Measurements from ENCODE around the gene IL23A.

The IL23A gene

GRCh38 chr12:56351325-56351724 is 12.6 kb downstream of the IL23A start:
- no peak for TF ChIP-seq CTCF (conservative IDR thresholded peaks at IDR 0.05)
- no peak overlapping the region for H3K27ac ChIP-seq

DNA sequence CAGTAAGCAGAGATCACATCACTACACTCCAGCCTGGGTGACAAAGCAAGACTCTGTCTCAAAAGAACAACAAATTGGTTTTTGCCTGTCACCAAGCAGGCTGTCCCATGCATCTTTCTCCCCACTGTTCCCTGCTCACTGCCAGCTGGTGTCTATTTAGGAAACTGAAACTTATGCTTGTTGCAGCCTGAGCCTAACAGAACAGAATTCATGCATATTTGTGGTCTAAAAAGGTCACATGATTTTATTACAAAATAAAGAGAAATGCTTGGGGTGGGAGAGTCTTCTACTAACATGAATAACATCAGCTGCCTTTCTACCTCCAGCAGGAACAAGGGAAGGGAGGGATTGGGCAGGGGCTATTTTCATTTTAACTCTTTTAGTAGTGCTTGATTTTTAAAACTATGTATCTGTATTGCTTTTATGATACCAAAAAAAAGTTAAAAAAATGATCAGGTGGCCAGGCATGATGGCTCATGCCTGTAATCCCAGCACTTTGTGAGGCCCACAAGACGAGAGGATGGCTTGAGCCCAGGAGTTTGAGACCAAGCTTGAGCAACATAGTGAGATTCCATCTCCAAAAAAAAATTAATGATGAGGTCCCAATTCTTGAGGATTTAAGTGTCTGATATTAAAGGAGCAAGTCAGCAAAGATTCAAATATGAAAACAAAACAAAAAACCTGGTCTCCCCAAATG is 20.3 kb downstream of the IL23A start:
- H3K27ac ChIP-seq, result peak overlapping the region; percentile 93
- TF ChIP-seq CTCF (conservative IDR thresholded peaks at IDR 0.05), result no peak

DNA sequence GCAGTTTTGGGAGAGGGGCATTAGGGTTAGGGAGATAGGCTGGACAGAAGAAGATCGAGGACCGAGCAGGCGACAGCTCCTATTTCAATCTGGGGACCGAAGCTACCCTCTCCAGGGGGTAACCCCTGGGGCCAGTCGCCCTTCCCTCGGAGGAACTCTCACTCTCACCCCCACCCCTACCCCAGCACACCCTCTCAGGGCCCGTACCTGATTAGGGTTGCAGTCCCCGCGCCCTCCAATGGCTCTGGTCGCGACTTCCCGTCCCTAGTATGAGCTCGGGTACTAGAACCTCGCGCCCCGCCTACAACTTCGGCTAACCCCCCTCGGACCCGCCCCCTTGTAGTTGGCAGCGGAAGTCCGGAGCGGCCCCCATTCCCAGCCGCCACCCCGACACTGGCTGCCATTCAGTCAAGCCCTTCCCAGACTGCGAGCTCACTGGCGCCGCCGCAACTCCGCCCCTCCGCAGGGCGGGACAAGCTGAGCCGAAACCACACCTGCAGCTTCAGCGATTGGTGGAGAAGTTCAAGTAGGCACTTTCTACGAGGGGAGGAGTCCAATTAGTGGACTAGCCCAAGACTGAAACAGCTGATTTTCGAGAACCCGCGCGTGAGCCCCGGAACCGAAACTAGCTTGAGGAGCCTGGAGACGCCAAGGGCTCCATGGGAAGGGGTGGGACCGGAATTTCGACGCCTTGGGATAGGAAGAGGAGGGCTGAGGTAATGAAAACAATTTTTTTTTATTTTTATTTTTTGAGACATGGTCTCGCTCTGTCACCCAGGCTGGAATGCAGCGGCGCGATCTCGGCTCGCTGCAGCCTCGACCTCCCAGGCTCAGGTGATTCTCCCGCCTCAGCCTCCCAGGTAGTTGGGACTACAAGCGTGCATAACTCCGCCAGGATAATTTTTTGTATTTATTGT is 21.4 kb downstream of the IL23A start, which contains the start of gene STAT2:
TSS of gene STAT2 (minus strand) at position 257 of the 917 bp plus-strand sequence. CDS start 3,536 bp downstream, outside the sequence.
- no peak for TF ChIP-seq CTCF (conservative IDR thresholded peaks at IDR 0.05)
- peak within 1 kb of the TSS; percentile 93 for H3K27ac ChIP-seq

DNA sequence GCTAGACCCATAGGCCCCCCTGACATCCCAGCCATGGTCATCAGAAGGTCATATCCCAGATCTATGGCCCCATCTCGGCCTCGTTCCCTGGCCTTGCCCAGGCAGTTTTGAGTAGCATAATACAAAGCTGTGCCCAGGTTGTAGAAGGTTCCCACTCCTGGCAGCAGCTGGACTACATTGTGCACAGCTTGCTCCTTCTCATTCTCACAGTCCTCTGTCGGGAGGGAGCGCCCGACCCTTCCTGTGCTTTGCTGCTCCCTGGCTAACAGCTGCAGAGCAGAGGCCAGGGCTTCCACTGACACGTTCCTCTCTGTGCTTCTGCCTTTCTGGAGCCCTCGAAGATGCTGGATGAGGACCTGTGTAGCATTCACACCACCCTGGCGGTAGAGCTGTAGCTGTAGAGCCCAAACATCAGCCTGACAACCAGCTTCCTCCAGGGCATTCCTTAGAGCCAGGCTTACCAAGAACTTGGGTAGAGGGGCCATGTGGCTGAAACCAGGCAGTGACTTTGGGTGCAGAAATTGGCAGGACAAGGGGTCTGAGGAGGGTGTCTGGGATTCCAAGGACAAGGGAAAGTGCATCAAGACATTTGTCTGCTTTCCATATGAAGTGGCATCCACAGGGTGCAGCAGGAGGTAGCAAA is 22.9 kb downstream of the IL23A start:
- peak overlapping the region; percentile 93 for H3K27ac ChIP-seq
- TF ChIP-seq CTCF (conservative IDR thresholded peaks at IDR 0.05), result no peak

GRCh38 chr12:56362130-56363059 is 23.7 kb downstream of the IL23A start, which contains the start of gene APOF:
TSS of gene APOF (minus strand) at chr12:56362857. CDS start at chr12:56362745, 112 bp downstream.
- peak within 1 kb of the TSS; percentile 93 for H3K27ac ChIP-seq
- no peak for TF ChIP-seq CTCF (conservative IDR thresholded peaks at IDR 0.05)

GRCh38 chr12:56366948-56367347 is 28.3 kb downstream of the IL23A start:
- no peak for TF ChIP-seq CTCF (conservative IDR thresholded peaks at IDR 0.05)
- no peak overlapping the region for H3K27ac ChIP-seq

All from VCaP (cell line).